Measurements from ENCODE around the gene NUCB1.

GRCh38 chr19:48959341-48960239 is 59.5 kb downstream of the NUCB1 start:
- TF ChIP-seq CTCF (IDR thresholded peaks at IDR 0.05; ENCODE audit: low read depth, low read length, missing input control), result no peak
- no peak for TF ChIP-seq REST (IDR thresholded peaks at IDR 0.05)
- TF ChIP-seq MAX (IDR thresholded peaks at IDR 0.05), result no peak
- TF ChIP-seq YY1 (IDR thresholded peaks at IDR 0.05), result peak; percentile 39
- no peak for TF ChIP-seq TAF1 (conservative IDR thresholded peaks at IDR 0.05)
- no peak for TF ChIP-seq ZBTB33 (IDR thresholded peaks at IDR 0.05)
- TF ChIP-seq RXRA (IDR thresholded peaks at IDR 0.05), result no peak
- no peak for TF ChIP-seq EGR1 (IDR thresholded peaks at IDR 0.05; ENCODE audit: low read depth in 2 of 2)
